MM.1S (cell line): ENCODE results near the gene ADNP2.
A peak's percentile ranks its signal among the peaks of the same experiment; 100 is the strongest.

ENCODE experiments used
- DNase-seq: peaks from one replicate; pipeline ENCODE4 v3.0.0-alpha.2; 2015
- H2AFZ ChIP-seq: fragments of 300-600 bp; sonication (generic); 2 replicates; pipeline ENCODE4 v1.6.0; 2016; ENCODE audit warnings: antibody characterized with exemption, low read length
- H3F3A ChIP-seq: fragments of 300-600 bp; sonication (generic); 2 replicates; pipeline ENCODE4 v1.6.1; 2016; ENCODE audit warnings: mild to moderate bottlenecking, antibody characterized with exemption, low read length, moderate library complexity, mixed read lengths; ENCODE audit not compliant: insufficient read depth
- H3K27ac ChIP-seq: fragments of 300-600 bp; sonication (generic); 2 replicates; pipeline ENCODE4 v1.5.1; 2016; ENCODE audit warnings: mild to moderate bottlenecking, low read length
- H3K27me3 ChIP-seq: fragments of 300-600 bp; sonication (generic); replicated peaks from 2 replicates; pipeline ENCODE4 v1.6.0; 2016; ENCODE audit warnings: low read length; ENCODE audit not compliant: insufficient read depth
- H3K36me3 ChIP-seq: fragments of 300-600 bp; sonication (generic); replicated peaks from 2 replicates; pipeline ENCODE4 v1.6.1; 2016; ENCODE audit warnings: mild to moderate bottlenecking, low read length, mixed read lengths; ENCODE audit not compliant: insufficient read depth
- H3K4me1 ChIP-seq: fragments of 300-600 bp; sonication (generic); 2 replicates; pipeline ENCODE4 v1.6.1; 2016; ENCODE audit warnings: low read length, mixed read lengths
- H3K4me2 ChIP-seq: fragments of 300-600 bp; sonication (generic); 2 replicates; pipeline ENCODE4 v1.6.0; 2016; ENCODE audit warnings: low read depth, low read length
- H3K4me3 ChIP-seq: fragments of 300-600 bp; sonication (generic); 2 replicates; pipeline ENCODE4 v1.5.1; 2016; ENCODE audit warnings: low read length, mixed read lengths
- H3K79me2 ChIP-seq: fragments of 300-600 bp; sonication (generic); 2 replicates; pipeline ENCODE4 v1.6.1; 2016; ENCODE audit warnings: mixed run types, low read length, mixed read lengths
- H3K9ac ChIP-seq: fragments of 300-600 bp; sonication (generic); 2 replicates; pipeline ENCODE4 v1.6.1; 2016; ENCODE audit warnings: low read length, mixed read lengths
- H3K9me2 ChIP-seq: fragments of 300-600 bp; sonication (generic); replicated peaks from 2 replicates; pipeline ENCODE4 v1.6.1; 2016; ENCODE audit warnings: mild to moderate bottlenecking, low read length, mixed read lengths; ENCODE audit not compliant: insufficient read depth
- H3K9me3 ChIP-seq: fragments of 300-600 bp; sonication (generic); replicated peaks from 2 replicates; pipeline ENCODE4 v1.6.1; 2016; ENCODE audit warnings: mild to moderate bottlenecking, low read length, mixed read lengths; ENCODE audit not compliant: insufficient read depth
- H4K20me1 ChIP-seq: fragments of 300-600 bp; sonication (generic); 2 replicates; pipeline ENCODE4 v1.6.1; 2016; ENCODE audit warnings: mild to moderate bottlenecking, low read length, moderate library complexity, mixed read lengths; ENCODE audit not compliant: insufficient read depth
- EZH2 ChIP-seq: fragments of 300-600 bp; sonication (generic); optimal IDR thresholded peaks from 2 replicates; pipeline ENCODE3; 2017; ENCODE audit warnings: low read depth, mild to moderate bottlenecking, antibody characterized with exemption, low read length, mixed read lengths
- EZH2phosphoT487 ChIP-seq: fragments of 300-600 bp; sonication (generic); IDR thresholded peaks from 2 replicates; pipeline ENCODE4 v1.6.1; 2018; ENCODE audit warnings: antibody characterized with exemption, low read length
- TF ChIP-seq, protein P1 (sequence below): fragments of 300-600 bp; sonication (generic); IDR thresholded peaks from 2 replicates; pipeline ENCODE4 v1.5.1; 2016; ENCODE audit warnings: antibody characterized with exemption, low read length, mixed read lengths

The ADNP2 gene

DNA sequence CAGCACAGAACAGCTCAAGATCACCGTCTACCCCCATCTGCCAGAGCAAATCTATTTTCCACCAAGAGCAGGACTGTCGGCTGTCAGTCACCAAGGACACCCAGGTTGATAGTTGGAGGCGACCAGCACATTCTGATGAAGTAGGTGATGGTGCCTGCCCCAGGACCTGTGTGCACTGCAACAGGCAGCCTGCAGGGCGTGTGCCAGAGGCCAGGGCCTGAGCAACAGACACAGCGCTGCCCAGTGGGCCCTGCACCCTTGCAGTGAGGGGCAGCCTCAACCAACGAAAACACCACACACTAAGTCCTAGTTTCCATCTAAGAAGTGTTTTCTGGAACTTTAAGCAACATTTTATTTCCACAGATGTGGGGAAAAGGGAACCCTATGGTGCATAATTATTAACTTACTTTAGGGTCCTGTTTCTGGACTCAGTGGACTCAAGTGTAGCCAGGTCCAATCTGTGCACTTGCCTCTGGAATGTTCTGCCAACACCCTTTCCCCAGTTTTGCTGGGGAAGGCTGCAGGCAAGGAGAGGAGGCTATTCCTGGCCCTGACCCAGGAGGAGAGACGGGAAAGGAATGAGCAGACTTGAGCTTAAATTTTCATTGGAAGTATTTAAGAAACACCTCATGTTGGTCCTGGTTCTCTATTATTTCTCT, 61.5 kb downstream of the ADNP2 start:
- H3K27me3 ChIP-seq, result no peaks in the 10 kb centered on the region
- no peak for TF ChIP-seq EZH2
- no peak for TF ChIP-seq EZH2phosphoT487
- TF ChIP-seq, protein P1, sequence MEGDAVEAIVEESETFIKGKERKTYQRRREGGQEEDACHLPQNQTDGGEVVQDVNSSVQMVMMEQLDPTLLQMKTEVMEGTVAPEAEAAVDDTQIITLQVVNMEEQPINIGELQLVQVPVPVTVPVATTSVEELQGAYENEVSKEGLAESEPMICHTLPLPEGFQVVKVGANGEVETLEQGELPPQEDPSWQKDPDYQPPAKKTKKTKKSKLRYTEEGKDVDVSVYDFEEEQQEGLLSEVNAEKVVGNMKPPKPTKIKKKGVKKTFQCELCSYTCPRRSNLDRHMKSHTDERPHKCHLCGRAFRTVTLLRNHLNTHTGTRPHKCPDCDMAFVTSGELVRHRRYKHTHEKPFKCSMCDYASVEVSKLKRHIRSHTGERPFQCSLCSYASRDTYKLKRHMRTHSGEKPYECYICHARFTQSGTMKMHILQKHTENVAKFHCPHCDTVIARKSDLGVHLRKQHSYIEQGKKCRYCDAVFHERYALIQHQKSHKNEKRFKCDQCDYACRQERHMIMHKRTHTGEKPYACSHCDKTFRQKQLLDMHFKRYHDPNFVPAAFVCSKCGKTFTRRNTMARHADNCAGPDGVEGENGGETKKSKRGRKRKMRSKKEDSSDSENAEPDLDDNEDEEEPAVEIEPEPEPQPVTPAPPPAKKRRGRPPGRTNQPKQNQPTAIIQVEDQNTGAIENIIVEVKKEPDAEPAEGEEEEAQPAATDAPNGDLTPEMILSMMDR, result no peak
- H3K27ac ChIP-seq, result no peak overlapping the region
- no peak overlapping the region for H3K9ac ChIP-seq
- no peaks in the 10 kb centered on the region for H3F3A ChIP-seq
- H3K79me2 ChIP-seq, result no peaks in the 10 kb centered on the region
- H3K9me2 ChIP-seq, result no peaks in the 10 kb centered on the region
- H2AFZ ChIP-seq, result no peak overlapping the region
- no peak overlapping the region for H3K4me3 ChIP-seq
- no peak for DNase-seq
- no peak overlapping the region for H3K4me2 ChIP-seq
- H4K20me1 ChIP-seq, result no peaks in the 10 kb centered on the region
- H3K36me3 ChIP-seq, result no peaks in the 10 kb centered on the region
- H3K9me3 ChIP-seq, result no peaks in the 10 kb centered on the region
- no peaks in the 10 kb centered on the region for H3K4me1 ChIP-seq

DNA sequence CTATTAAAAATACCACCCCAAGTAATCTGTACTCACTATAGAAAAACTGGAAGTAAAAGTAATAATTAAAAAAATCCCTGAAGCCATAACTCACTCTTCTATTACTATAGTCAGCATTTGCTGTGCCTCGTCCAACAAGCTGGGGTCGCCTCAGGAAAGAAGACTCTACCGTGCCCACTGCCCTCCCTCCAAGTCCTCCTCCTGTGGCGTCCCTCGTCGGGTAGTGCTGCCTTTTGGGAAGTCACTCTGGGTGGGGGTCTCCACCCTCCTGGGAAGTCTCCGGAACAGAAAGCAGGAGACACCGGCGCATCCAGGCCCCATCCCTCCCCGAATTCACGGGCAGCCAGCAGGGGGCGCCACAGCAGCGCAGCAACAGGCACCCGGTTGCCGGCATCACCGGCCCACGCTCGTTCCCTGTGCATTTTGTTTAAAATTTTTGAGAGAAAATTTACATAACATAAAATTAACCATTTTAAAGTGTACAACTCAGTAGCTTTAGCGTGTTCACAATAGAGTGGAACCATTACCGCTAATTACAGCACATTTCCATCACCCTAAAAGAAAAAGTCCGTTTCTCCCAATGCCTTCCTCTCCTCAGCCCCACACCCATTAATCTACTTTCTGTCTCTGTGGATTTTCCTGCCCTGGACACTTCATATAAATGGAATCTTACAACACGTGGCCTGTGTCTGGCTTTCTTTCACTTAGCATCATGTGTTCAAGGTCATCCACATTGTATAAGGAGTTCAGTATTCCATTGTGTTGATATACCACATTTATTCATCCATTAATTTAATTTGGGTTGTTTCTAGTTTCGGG, 62.2 kb downstream of the ADNP2 start:
- Histone ChIP-seq H3K4me3 (no peak overlapping the region), H3K4me1 (no peaks in the 10 kb centered on the region), H3K4me2 (no peak overlapping the region), H3K9me2 (no peaks in the 10 kb centered on the region), H3K36me3 (no peaks in the 10 kb centered on the region), H3F3A (no peaks in the 10 kb centered on the region), H3K79me2 (no peaks in the 10 kb centered on the region), H3K27ac (no peak overlapping the region), H2AFZ (no peak overlapping the region), H3K9ac (no peak overlapping the region), H3K27me3 (no peaks in the 10 kb centered on the region), H4K20me1 (no peaks in the 10 kb centered on the region), H3K9me3 (no peaks in the 10 kb centered on the region)
- DNase-seq, result no peak
- TF ChIP-seq, protein P1, result peak; percentile 35
- TF ChIP-seq EZH2phosphoT487, result no peak

DNA sequence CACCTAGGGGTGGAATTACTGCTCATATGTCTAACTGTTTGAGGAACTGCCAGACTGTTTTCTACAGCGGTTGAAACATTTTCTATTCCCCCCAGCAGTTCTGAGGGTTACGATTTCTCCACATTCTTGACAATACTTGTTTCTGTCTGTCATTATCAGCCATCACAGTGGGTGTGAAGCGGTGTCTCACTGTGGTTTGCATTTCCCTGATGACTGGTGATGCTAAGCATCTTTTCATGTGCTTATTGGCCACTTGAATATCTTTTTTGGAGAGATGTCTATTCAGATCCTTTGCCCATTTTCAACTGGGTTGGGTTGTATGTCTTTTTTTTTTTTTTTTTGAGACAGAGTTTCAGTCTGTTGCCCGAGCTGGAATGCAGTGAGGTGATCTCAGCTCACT, 63.0 kb downstream of the ADNP2 start:
- DNase-seq, result no peak
- Histone ChIP-seq H3K9me3 (no peaks in the 10 kb centered on the region), H3K27ac (no peak overlapping the region), H3K4me3 (no peak overlapping the region), H2AFZ (no peak overlapping the region), H3K4me2 (no peak overlapping the region), H3K27me3 (no peaks in the 10 kb centered on the region), H3K79me2 (no peaks in the 10 kb centered on the region), H4K20me1 (no peaks in the 10 kb centered on the region), H3K4me1 (no peaks in the 10 kb centered on the region), H3K36me3 (no peaks in the 10 kb centered on the region), H3F3A (no peaks in the 10 kb centered on the region), H3K9me2 (no peaks in the 10 kb centered on the region), H3K9ac (no peak overlapping the region)
- TF ChIP-seq, protein P1, result no peak
- no peak for TF ChIP-seq EZH2
- TF ChIP-seq EZH2phosphoT487, result no peak
